Left kidney (tissue), 2 donors: ENCODE results near the gene GIPC1. TPM values are rescaled to one million over a fixed set of nuclear protein-coding genes. Genes with fewer than 3 reads are reported as not detected.
"Not testable (repeated sequence)": the region's sequence is repeated elsewhere in the genome, so short reads cannot be mapped to it uniquely, and the experiment has no call there.

ENCODE experiments used
- DNase-seq: peaks from one replicate; pipeline ENCODE4 v3.0.0-alpha.2; 2013
- polyA plus RNA-seq: library from polyadenylated mRNA; unstranded; fragments of 120-200 nt; gene quantifications from one replicate; pipeline ENCODE4 v1.2.1, GENCODE V29; 2013; ENCODE audit not compliant: insufficient read length

GIPC1 gene
- polyA plus RNA-seq, 1 donor: 67.3 TPM

DNA sequence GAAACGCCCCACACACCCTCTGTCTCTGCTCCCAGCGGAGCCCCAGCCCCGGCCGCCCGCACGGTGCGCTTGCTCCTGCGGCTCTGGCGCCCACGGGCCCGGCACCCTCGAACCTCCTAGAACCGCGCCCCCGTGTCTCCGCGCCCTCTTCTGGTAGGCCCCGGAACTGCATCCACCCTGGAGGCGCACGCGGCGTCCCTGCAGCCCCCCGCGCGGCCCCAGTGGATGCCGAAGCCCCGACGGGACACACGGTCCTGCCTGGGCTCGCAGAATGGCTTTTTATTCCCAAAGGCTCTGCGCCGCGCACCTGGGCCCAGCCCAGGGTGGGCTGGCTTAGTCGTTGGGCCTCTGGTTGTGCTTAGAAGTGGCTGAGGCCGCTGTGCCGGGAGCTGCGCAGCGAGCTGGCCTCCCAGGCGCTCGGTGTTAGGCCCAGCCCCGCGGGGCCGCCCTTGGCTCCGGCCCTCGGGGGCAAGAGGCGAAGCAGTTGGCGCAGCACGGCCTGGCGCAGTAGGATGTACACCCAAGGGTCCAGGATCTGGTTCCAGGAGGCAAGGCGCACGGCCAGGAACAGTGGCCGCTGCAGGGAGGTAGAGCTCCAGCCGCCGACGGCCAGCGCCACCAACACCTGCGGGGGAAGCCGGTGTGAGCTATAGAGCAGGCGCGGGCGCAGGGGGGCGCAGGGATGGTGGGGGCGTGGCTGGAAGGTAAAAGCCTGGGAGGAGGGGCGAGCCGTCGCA lies 23.6 kb downstream of the GIPC1 start:
- peak; percentile 59 for DNase-seq

DNA sequence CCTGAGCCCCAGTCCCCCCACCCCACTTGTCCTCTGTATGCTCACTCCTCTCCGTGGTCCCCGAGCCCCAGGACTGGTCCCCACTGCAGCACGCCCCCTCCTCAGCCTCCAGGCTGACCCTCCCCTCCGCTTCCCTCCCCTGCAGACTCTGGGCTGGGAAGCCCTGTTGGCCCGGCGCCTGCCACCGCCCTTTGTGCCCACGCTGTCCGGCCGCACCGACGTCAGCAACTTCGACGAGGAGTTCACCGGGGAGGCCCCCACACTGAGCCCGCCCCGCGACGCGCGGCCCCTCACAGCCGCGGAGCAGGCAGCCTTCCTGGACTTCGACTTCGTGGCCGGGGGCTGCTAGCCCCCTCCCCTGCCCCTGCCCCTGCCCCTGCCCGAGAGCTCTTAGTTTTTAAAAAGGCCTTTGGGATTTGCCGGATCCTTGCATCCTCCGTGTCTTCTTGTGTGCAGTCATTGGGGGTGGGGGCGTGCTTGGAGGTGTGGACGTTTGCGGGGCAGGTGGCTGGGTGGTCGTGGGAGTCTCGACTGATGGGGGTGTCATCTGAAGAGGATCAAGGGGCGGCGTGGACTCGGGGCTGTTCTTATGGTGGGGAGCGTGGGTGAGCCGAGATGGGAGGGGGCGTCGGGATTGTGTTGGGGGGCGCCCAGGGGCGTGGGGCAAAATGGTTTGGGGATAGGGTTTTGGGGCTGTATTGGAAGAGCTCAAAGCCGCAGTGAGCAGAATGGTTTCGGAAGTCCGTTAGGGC lies 24.3 kb downstream of the GIPC1 start:
- DNase-seq: no peak

DNA sequence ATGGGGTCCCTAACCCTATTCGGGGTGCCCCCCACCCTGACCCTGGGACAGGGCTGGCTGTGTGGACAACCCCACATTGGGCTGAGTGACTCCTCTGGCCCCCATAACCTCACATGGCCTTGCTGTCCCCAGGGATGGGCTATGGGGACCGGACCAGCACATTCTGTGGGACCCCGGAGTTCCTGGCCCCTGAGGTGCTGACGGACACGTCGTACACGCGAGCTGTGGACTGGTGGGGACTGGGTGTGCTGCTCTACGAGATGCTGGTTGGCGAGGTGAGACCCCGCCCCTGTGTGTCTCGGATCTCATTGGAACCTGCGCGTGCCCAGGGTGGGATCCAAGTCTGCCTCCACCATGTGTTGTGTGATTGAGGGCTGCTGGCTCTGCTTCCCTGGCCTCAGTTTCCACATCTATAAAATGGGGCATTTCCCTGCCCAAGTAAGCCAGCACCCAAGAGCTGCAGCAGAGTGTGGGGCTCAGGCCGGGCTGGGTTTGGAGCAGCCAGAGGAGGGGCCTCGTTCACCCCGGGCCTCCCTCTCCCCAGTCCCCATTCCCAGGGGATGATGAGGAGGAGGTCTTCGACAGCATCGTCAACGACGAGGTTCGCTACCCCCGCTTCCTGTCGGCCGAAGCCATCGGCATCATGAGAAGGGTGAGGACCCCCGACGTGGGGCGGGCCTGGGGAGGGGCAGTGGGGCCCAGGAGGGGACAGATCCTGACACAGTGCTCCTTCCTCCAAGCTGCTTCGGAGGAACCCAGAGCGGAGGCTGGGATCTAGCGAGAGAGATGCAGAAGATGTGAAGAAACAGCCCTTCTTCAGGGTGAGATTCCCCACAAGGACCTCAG lies 25.7 kb downstream of the GIPC1 start:
- no peak for DNase-seq

DNA sequence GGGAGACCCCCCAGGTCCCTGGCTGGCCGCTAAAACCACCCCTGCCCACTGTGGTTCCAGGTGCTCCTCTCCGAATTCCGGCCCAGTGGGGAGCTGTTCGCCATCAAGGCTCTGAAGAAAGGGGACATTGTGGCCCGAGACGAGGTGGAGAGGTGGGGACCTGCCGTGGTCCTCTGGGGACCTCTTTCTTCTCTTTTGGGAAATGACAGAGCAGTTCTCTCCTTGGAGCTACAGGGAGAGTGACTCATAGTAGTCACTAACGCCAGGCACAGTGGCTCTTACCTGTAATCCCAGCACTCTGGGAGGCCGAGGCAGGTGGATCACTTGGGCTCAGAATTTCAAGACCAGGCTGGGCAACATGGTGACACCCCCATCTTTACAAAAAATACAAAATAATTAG lies 28.1 kb downstream of the GIPC1 start:
- no peak for DNase-seq

DNA sequence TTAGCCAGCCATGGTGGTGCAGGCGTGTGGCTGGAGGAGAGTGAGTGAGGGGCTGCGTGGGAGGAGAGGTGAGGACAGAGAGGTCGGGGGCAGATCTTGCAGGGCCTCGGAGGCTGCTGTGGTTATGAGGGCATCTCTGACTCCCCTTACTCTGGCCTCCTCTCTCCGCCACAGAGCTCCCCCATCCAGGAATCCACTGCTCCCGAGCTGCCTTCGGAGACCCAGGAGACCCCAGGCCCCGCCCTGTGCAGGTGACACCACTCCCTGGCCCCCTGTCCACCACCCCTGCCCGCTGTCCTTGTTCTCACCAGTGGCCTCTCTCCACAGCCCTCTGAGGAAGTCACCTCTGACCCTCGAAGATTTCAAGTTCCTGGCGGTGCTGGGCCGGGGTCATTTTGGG lies 28.5 kb downstream of the GIPC1 start:
- DNase-seq: no peak

DNA sequence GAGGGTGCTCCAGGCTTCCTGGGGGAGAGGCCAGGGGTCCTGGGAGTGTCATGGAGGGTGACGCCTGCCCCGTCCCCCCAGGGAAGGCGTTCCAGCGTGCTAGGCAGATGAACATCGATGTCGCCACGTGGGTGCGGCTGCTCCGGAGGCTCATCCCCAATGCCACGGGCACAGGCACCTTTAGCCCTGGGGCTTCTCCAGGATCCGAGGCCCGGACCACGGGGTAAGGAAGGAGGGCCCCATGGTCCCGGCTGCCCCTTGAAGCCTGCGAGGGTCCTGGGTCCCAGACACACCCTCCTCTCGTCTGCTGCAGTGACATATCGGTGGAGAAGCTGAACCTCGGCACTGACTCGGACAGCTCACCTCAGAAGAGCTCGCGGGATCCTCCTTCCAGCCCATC lies 32.2 kb downstream of the GIPC1 start:
- no peak for DNase-seq

DNA sequence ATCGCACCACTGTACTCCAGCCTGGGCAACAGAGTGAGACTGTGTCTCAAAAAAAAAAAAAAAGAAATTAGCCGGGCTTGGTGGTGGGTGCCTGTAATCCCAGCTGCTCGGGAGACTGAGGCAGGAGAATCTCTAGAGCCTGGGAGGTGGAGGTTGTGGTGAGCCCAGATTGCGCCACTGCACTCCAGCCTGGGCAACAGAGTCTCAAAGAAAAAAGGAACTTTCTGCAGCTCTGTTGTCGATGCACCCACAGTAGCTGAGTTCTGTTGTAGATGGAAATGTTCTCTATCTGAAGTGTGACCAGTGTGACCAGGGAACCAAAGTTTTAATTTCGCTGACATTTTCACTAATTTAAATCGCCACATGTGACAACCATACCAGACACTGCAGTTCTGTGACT lies 33.5 kb downstream of the GIPC1 start:
- DNase-seq: not testable (repeated sequence)

DNA sequence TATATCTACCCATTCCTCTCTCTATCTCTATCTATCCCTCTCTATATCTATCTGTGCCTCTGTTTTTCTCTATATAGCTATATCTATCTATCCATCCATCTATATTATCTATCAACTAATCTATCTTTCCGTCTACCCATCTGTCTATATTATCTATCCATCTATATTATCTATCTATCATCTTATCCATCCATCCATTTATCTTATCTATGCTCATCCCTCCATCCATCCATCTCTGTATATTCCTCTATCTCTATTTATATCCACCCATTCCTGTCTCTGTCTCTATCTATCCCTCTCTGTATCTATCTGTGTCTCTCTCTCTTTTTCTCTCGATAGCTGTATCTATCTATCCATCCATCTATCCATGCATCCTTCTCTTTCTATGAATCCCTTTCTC lies 35.0 kb downstream of the GIPC1 start:
- no peak for DNase-seq

DNA sequence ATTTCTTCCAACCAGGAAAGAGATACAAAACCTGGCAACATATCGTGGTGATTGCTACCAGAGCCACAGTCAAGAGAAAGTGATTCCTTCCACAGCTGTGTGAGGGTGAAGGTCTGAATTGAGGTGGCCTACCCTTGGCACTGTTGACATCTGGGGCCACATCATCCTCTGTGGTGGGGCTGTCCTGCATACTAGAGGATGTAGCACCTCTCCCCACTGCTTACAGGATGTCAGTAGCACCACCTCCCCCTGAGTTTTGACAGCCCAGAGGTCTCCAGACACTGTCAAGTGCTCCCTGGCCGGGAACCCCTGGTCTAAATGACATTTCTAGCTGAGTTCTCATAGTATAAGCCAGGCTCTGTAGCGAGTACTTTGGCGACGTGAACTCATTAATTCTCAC lies 36.2 kb downstream of the GIPC1 start:
- no peak for DNase-seq

DNA sequence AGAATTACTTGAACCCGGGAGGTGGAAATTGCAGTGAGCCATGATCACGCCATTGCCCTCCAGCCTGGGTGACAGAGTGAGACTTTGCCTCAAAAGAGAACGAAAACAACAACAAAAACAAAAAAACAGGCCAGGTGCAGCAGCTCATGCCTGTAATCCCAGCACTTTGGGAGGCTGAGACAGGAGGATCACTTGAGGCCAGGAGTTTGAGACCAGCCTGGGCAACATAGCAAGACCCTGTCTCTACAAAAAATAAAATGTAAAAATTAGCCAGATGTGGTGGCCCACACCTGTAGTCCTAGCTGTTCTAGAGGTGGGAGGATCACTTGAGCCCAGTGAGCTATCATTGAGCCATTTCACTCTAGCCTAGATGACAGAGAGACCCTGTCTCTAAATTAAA lies 43.6 kb downstream of the GIPC1 start:
- not testable (repeated sequence) for DNase-seq

DNA sequence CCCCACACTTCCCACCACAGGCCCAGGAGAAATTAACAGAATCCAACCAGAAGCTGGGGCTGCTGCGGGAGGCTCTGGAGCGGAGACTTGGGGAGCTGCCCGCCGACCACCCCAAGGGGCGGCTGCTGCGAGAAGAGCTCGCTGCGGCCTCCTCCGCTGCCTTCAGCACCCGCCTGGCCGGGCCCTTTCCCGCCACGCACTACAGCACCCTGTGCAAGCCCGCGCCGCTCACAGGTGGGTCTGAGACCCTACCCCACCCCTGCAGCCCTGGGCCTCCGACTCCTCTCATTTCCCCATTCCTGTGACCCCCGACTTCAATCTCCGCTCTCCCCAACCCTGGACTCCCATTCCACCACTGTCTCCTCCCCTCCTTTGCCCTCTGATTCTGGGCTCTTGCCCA lies 45.1 kb downstream of the GIPC1 start:
- DNase-seq: no peak

DNA sequence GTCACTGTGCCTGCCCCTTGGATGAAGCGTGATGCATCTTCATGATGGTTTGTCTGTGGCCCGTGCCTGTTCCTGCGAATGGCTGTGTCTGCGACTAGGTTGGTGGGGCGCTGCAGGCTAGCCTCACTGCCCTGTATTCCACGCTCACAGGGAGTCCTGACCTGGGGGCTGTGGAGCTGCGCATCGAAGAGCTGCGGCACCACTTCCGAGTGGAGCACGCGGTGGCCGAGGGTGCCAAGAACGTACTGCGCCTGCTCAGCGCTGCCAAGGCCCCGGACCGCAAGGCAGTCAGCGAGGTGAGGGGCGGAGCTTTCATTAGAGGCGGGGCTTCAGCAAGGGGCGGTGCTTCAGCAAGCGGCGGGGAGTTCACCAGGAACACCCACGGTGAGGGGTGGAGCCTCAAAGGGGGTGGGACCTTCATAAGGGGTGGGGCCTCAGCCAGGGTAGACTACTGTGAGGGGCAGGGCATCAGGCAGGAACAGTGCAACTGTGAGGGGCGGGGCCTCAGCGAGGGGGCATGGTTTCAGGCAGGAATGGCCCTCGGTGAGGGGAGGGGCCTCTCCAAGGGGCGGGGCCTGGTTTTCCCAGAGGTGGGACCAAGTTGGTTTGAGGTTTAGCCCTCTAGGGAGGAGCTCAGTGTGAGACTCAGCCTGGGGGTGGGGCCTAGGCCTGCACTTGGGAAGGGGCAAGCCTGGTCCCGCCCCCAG lies 45.6 kb downstream of the GIPC1 start:
- no peak for DNase-seq

DNA sequence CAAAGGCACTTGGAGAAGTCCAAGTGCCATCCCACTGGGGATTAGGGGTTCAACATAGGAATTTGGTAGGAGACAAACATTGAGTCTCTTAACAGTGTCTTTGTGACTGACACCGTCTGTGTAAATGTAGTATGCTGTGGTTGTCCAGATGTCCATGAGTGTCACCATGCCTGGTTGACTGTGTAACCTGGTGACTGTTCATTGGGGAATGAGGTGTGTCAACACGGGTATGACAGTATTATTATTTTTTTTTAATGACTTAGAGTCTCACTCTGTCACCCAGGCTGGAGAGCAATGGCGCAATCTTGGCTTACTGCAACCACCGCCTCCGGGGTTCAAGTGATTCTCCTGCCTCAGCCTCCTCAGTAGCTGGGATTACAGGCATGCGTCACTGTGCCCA lies 46.6 kb downstream of the GIPC1 start:
- no peak for DNase-seq

DNA sequence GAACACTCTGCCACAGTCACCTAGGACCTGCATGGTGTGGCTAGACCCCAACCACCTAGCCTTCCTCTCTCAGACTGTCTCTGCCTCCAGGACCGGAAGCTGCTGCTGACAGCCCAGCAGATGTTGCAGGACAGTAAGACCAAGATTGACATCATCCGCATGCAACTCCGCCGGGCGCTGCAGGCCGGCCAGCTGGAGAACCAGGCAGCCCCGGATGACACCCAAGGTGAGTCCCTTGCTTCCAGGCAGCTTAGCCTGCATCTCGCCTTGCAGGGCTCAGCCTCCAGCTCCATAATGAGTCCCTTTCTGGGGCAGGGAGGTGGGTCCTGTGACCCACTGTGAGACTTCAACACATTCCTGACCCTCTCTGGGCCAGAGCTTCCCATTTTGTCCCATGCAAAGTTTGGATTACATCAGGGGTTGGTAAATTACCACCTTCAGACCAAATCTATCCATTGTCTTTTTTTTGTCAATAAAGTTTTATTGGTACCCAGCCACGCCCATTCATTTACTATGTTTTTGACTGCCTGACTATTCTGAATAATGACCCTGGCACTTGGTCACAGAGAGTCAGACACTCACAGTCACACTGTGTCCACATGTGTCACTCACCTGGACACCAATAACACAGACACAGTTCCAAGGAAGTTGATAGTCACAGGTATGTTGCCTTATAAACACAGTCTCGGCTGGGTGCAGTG lies 49.4 kb downstream of the GIPC1 start:
- no peak for DNase-seq

DNA sequence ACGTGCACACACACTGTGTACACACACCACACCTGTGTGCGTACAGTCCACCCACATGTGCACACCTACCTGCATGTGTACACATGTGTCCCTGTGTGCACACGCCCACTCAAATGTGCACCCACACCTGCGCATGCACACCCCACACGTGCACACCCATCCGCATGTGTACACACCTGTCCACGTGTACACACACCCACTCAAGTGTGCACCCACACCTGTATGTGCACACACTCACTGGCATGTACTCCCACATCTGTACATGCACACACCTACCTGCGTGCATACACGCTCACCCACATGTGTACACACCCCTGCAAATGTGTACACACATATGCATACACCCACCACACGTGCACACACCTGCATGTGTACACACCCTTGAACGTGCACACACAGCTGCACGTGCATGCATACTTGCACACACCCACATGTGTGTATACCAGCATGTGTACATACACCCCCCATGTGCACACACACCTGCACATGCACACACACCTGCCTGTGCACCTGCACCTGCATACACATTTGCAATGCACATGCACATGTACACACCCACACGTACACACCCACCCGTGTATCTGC lies 52.2 kb downstream of the GIPC1 start:
- DNase-seq: no peak

DNA sequence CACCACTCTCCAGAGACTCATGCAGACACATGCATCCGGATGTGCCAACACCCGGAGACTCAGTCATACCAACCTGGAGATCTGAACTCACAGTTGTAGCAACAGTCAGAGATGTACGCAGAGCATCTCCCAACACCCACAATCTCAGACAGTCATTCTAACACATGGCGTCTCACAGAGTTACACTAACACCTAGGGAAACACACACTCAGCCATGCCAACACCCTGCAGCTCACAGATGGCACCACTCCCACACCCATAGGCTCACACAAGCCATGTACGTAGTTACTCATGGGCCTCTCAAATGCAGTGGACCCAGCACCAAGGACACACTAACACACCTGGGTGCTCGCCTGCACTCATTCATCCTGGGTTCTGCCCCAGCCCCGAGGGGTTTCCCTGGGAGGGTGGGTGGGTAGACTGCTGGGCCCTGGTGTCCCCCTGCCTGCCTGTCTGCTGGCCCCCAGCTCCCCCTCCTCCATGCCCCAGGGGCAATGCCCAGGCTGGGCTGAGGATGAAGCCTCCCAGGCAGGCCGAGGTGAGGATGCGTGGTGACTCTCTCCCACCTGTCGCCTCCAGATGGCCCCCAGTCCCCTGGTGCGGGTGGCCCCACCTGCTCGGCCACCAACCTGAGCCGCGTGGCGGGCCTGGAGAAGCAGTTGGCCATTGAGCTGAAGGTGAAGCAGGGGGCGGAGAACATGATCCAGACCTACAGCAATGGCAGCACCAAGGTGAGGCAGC lies 52.9 kb downstream of the GIPC1 start:
- no peak for DNase-seq

DNA sequence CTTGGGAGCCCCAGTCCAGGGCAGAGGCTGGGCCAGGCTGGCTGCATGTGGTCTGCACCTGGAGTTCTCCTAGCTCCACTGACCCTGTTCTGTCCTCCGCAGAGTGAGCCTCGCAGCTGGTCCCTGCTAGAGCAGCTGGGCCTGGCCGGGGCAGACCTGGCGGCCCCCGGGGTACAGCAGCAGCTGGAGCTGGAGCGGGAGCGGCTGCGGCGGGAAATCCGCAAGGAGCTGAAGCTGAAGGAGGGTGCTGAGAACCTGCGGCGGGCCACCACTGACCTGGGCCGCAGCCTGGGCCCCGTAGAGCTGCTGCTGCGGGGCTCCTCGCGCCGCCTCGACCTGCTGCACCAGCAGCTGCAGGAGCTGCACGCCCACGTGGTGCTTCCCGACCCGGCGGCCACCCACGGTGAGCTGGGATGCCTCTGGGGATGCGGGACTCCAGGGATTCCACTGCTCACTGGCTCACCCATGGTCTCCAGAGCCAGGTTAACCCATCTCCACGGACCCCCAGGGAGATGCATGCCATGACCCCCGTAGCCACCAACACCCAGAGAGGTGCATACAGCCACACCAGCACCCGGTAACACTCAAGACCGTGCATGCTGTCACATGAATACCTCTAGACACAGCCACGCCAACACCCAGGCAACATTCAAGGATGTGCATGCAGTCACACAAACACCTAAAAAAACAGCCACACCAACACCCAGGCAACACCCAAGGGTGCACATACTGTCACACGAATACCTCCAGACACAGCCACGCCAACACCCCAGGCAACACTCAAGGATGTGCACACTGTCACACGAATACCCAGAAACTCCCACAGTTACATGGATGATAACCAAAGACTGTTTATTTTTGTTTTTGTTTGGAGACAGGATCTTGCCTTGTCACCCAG lies 54.6 kb downstream of the GIPC1 start:
- no peak for DNase-seq

DNA sequence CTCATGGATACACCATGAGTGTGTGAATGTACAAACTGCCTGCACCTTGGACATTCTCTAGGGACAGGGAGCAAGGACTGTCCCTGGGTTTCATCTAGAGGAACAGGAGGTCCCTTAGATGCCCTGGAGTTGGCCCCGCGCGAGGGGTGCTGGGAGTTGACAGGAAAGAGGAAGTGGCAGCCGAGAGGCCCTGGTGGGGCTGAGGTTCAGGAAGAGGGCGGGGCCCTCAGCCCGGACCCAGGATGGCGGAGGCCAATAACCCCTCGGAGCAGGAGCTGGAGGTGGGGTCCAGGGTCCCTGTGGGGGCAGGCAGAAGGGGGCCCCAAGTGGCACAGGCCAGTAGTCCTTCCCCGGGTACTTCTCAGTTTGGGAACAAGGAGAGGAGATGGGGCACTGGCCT lies 55.9 kb downstream of the GIPC1 start:
- DNase-seq: no peak

DNA sequence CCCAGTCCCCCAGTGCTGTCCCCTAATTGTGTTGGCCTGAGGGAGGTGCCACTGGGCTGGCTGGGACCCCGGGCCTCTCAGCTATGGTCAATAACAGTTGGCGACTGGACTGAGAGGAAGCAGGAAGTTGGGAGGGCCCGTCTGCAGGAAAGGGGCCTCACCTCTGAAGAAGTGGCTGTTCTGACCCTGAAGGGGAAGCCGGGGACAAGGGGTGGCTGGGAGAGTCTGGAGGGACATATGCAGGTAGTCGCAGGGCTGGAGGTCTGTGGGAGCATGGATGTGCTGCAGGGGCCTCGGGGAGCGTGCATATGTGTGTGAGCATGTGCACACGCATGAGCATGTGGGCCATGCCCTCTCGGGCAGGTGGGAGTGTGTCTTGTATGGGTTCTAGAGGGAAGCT lies 56.9 kb downstream of the GIPC1 start:
- DNase-seq: no peak
